Stimulated activated CD4-positive, alpha-beta T cell treated with anti-CD3 and anti-CD28 coated beads, Interleukin-1b, Interleukin-23, amount 100 ng/mL, for 48 hours (primary cell): ENCODE results near the gene CES1.
"Not testable (repeated sequence)": the region's sequence is repeated elsewhere in the genome, so short reads cannot be mapped to it uniquely, and the experiment has no call there.

Experiments
- DNase-seq: peaks from one replicate; pipeline ENCODE4 v3.0.0-alpha.2; 2020

Gene CES1

GRCh38 chr16:55829232-55829631, 3.7 kb downstream of the CES1 start:
- not testable (repeated sequence) for DNase-seq

GRCh38 chr16:55828680-55829079, 4.2 kb downstream of the CES1 start:
- no peak for DNase-seq

- no peak for DNase-seq
These were observed 7.7 kb downstream of the CES1 start for GRCh38 chr16:55825115-55825728.

GRCh38 chr16:55824473-55825000, 8.4 kb downstream of the CES1 start:
- DNase-seq, result no peak

GRCh38 chr16:55822280-55822810, 10.6 kb downstream of the CES1 start:
- DNase-seq, result no peak

GRCh38 chr16:55821210-55821609, 11.7 kb downstream of the CES1 start:
- DNase-seq, result no peak

- DNase-seq, result no peak
These were observed 12.3 kb downstream of the CES1 start for GRCh38 chr16:55820615-55821014.

GRCh38 chr16:55817236-55817912, 15.5 kb downstream of the CES1 start:
- DNase-seq, result no peak

GRCh38 chr16:55816222-55816621, 16.7 kb downstream of the CES1 start:
- DNase-seq, result not testable (repeated sequence)

- no peak for DNase-seq
These were observed 17.6 kb downstream of the CES1 start for GRCh38 chr16:55815320-55815719.

GRCh38 chr16:55814174-55814573, 18.7 kb downstream of the CES1 start:
- DNase-seq, result not testable (repeated sequence)

- DNase-seq, result not testable (repeated sequence)
These were observed 19.2 kb downstream of the CES1 start for GRCh38 chr16:55813730-55814129.

- no peak for DNase-seq
These were observed 19.9 kb downstream of the CES1 start for GRCh38 chr16:55812951-55813350.

- no peak for DNase-seq
These were observed 21.1 kb downstream of the CES1 start for GRCh38 chr16:55811811-55812210.

GRCh38 chr16:55810451-55810961, 22.4 kb downstream of the CES1 start:
- no peak for DNase-seq

GRCh38 chr16:55809851-55810250, 23.0 kb downstream of the CES1 start:
- DNase-seq, result no peak

- no peak for DNase-seq
These were observed 23.5 kb downstream of the CES1 start for GRCh38 chr16:55809386-55809785.

GRCh38 chr16:55808286-55808685, 24.6 kb downstream of the CES1 start:
- not testable (repeated sequence) for DNase-seq

GRCh38 chr16:55805104-55805503, 27.8 kb downstream of the CES1 start:
- not testable (repeated sequence) for DNase-seq

- not testable (repeated sequence) for DNase-seq
These were observed 29.2 kb downstream of the CES1 start for GRCh38 chr16:55803681-55804080.

GRCh38 chr16:55792934-55793374, 39.9 kb downstream of the CES1 start:
- not testable (repeated sequence) for DNase-seq

GRCh38 chr16:55791512-55791911, 41.4 kb downstream of the CES1 start:
- DNase-seq, result not testable (repeated sequence)

GRCh38 chr16:55790240-55790639, 42.7 kb downstream of the CES1 start:
- DNase-seq, result not testable (repeated sequence)

GRCh38 chr16:55782793-55783091, 50.2 kb downstream of the CES1 start:
- not testable (repeated sequence) for DNase-seq
